H1 (cell line): Measurements from ENCODE around the gene IDUA. TPM values are rescaled to one million over a fixed set of nuclear protein-coding genes. Genes with fewer than 3 reads are reported as not detected.

Source experiments
- CEBPB ChIP-seq: IDR thresholded peaks from 2 replicates; pipeline ENCODE4 v1.6.1; 2012; ENCODE audit warnings: low read depth, low read length
- RAD21 ChIP-seq, 2 experiments: IDR thresholded peaks in 1 of 2; conservative IDR thresholded peaks in 1 of 2; 2 replicates each; pipeline ENCODE4 v1.6.1; 2011; ENCODE audit warnings: low read depth in 2 of 2, low read length in 2 of 2, improper control_type of control experiment in 1 of 2, inconsistent platforms in 1 of 2, mild to moderate bottlenecking in 1 of 2, moderate library complexity in 1 of 2
- RBBP5 ChIP-seq: IDR thresholded peaks from 2 replicates; pipeline ENCODE4 v1.7.1; 2012; ENCODE audit warnings: low read depth, mild to moderate bottlenecking, inconsistent platforms, low read length, moderate library complexity, borderline replicate concordance
- polyA plus RNA-seq, 7 experiments: library from polyadenylated mRNA; depleted of rRNA in 3 of 7; stranded (reverse) in 5 of 7; unstranded in 2 of 7; fragments of >200 nt in 5 of 7; fragments of 200-250 nt in 2 of 7; gene quantifications; 1 replicate in 5 of 7; 2 replicates in 1 of 7; 4 replicates in 1 of 7; pipeline versions ENCODE4 v1.2.1 to v1.2.3, GENCODE V29; 2011 to 2013; ENCODE audit warnings: missing spikeins in 2 of 7, mixed read lengths in 2 of 7
- total RNA-seq: library from RNA; stranded (reverse); fragmentation: NEBNext Ultra II Directional; extraction: Animal tissue kit (Norgen Biotek cat#: 25700); gene quantifications from 2 replicates; pipeline ENCODE4 v1.2.1, GENCODE V29; 2021
- TF ChIP-seq, protein P1 (sequence below): IDR thresholded peaks from 2 replicates; pipeline ENCODE4 v1.6.1; 2012; ENCODE audit warnings: inconsistent platforms

Gene IDUA
- total and polyA plus RNA-seq, 2 of the 8 experiments (the other 6 are each of a cell fraction or from before 2014, with no cell fraction given), result 2.8 to 4.8 TPM

DNA sequence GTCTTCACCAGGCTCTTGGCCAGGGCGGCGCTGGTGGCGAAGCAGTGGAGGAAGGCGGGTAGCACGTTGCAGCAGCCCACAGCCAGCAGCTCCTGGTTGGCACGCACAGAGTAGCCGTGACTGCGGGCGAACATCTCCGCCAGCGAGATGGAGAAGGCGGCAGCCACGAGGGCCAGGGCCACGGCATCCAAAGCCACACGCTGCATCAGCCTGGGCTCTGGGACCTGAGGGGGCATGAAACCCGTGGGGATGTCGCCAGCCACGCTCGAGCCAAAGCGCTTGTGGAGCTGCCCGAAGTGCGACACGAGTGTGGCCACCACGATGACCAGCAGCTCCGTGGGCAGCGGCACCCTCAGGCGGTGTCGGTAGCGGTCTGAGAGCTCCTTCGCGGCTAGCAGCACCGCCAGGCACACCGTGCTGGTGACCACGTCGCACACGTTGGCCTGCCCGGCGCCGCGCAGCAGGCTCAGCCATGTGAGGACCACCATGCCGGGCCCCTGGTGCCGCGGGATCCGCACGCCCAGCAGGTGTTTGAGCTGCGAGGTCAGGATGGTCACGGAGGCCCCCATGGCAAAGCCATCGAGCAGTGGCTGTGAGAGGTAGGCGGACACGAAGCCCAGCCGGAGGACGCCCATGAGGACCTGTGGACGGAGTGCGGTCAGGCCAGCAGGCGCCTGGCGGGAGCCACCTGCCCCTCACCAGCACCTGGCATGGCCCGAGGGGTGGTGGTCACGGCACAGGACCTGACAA lies 3.1 kb downstream of the IDUA start (continued):
- TF ChIP-seq CEBPB (no peak), RBBP5 (no peak), RAD21 (IDR thresholded peaks at IDR 0.05 in 1 of 2, conservative IDR thresholded peaks at IDR 0.05 in 1 of 2; ENCODE audit: low read depth in 2 of 2, low read length in 2 of 2) (no peak)
- TF ChIP-seq, protein P1, sequence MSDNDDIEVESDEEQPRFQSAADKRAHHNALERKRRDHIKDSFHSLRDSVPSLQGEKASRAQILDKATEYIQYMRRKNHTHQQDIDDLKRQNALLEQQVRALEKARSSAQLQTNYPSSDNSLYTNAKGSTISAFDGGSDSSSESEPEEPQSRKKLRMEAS, result no peak
- TF ChIP-seq, all 59 proteins: peak for 0
